HCEC 1CT (cell line): ENCODE data around the gene WHRN.

ENCODE experiments used
- DNase-seq: peaks from one replicate; pipeline ENCODE4 v3.0.0-alpha.2; 2017

Gene WHRN

DNA sequence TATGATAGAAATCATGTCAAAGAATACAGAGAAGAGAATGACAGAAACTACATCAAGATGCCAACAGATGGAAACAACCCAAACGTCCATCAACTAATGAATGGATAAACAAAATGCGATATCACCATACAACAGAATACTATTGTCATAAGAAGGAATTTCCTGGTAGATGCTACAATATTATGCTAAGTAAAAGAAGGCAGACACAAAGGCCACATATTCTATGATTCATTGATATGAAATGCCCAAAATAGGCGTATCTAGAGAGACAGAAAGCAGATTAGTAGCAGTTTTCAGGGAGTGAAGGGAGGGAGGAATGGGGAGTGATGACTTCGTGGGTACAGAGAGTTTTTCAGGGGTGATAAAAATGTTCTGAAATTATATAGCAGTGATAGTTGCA lies 59.2 kb downstream of the WHRN start:
- peak; percentile 66 for DNase-seq

DNA sequence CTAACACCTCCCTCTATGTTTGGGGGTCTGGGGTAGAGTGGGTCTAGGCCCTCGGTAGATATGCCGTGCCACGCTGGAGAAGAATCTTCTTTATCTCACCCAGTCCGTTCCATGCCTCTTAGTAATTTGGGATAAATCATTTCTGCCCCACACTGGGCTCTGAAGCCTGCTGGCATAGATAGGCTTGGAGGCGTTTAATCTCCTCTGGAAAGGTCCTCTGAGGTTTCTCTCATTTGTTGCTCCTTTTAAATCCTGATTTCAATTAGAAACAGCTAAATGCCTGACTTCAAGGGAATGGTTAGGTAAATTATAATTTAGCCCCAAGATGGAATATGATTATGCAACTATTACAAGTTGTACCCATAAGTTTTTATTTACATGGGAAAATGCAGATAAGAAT lies 59.7 kb downstream of the WHRN start:
- no peak for DNase-seq

DNA sequence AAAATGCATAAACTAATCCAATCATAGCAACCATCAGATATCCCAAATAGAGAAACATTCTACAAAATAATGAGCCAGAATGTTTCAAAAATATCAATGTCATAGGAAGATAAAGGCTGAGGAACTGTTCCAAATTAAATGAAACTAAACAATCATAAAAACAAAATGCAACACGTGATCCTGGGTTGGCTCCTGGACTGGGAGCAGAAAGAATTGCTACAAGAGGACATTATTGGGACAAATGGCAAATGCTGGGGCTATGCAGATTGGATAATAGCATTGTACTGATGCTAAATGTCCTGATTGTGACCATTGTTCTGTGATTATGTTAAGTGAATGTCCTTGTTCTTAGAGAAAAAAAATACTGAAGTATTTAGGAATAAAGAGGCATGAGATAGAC lies 63.3 kb downstream of the WHRN start:
- no peak for DNase-seq

DNA sequence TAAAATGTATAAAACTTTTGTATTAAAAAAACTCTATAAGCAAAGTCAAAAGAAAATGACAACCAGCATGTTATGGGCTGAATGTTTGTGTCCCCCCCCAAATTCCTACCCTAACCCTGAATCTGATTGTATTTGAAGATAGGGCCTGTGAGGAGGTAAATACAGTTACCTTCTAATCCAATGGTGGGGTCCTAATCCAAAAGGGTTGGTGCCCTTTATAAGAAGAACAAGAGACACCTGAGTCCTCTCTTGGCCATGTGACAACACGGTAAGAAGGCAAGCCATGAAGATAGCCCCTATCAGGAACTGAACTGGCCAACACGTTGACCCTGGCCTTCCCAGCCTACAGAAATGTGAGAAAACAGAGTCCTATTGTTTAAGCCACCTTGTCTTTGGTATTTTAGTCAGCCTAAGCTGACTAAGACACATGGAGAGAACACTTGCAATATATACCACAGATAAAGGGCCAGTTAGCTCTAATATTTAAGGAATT lies 67.8 kb downstream of the WHRN start:
- DNase-seq = no peak

DNA sequence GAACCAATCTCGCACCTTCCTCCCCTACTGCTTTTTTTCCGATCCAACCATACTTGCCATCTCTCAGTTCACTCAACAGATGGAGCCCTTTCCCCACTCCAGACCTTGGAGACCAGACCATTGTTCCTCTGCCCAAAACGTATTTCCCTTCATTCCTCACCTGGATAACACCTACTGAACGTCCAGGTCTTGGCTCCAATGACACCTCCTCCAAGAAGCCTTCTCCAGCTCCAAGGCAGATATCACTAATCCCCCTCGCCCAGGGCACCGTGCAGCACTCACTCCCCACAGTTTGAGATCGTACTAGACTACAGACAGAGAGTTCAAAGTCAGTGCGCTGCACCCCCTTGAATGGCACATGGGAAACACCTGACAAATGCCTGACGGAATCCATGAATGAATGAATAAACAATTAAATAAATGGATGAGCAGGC lies 70.4 kb downstream of the WHRN start:
- DNase-seq = peak; percentile 12

DNA sequence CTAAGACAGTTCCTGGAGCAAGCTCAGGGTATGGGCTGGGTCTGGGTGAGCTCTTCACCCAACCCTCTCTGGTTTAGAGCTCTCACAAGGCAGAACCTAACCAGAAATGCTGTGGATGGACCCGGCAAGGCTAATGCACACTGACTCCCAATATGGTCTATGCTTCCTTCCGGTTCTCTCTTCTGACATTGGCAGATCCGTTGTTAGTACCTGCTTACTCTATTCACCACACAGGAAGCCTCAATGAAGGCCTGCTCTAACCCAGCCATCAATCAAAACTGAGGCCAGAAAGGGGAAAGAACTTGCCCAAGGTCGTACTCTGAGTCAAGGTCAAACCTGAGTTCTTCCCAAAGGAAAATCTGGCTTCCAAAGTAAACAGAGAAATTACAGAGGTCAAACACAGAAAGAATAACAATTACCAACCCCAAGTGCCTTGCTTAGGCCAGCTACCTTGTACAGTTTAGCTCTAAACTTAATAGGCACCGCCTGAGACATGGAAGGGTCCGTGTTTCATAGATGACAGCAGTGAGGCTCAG lies 71.5 kb downstream of the WHRN start:
- no peak for DNase-seq

DNA sequence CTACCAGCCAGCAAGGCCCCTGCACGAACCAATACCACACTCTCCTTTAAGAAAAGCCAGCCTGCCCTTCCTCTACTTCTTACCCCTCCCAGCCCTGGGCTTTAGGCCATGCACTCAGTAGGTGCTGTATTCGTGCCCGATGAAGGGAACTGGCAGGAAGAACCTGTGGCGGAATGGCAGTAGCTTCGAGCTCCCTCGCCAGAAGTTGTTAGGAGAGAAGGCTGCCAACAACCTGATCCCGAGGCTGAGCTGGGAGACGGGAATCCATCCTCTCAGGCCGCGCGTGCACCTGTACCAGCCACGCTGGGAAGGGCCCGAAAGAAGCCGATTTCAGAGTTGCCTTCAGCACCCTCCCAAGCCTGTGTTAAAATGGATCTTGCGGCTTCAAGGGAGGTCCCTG lies 72.2 kb downstream of the WHRN start:
- no peak for DNase-seq

DNA sequence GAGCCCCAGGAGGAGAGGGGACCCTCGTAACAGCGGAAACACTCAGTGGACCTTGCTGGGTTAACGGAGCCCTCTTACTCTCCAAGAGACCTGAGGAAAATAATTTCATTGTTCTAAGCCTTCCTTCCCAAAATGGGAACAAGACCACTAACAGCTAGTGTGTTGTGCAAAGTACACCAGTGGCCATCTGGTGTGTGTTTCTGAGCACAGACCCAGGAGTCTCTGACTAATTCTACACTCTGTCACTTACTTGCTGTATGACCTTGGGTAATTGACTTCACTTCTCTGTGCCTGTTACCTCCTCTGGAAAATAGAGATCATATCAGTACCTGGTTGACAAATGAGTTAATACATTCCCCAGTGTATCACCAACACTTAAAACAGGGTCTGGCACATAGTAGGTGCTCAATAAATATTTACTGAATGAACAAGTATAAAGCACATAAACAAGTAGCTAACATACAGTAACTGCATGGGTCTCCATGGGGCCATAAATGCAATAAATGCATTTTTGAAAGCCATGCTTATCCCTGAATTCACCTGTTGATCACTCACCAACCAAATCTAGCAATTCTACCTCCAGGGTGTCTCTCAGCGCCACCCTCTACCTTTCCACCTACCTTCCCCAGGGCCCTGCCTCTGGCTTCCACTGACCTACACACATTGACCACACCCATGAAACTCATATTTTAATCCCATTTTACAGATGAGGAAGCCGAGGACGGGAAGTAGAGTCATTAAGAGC lies 72.8 kb downstream of the WHRN start:
- no peak for DNase-seq

DNA sequence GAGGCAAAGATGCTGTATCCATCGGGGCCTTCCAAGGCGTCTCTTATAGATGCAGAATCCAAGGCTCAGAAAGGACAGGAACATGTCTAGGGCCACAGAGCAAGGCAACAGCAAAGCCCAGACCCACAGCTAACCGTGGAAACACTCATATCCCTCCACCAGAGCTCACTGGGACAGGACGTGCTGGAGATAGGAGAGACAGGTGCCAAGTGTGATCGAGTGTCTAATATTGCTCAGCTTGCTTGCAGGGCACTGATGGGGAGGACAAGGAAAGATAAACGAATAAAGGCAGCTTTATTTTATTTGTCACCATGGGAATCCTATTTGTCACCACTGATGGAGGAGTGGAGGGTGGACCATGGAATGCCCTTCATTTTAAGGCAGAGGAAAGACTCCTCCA lies 73.5 kb downstream of the WHRN start:
- DNase-seq = no peak

DNA sequence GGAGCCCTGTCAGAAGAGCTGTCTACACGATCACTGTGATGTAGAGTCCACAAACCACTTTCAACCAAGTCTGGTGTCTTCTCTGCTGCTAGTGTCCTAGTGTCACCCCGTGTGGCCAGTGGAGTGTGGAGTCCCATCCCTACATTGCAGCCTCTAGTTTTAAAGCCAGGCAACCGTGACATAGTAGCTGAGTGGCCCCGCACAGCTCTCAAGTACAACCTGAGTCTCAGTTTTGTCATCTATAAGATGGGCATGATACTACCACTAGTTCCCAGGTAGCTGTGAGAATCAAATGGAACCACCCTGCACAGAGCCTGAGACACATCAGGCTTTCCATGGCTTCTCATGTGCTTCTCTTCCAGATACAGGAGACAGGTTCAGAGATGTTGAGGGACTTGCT lies 74.3 kb downstream of the WHRN start:
- DNase-seq = no peak

DNA sequence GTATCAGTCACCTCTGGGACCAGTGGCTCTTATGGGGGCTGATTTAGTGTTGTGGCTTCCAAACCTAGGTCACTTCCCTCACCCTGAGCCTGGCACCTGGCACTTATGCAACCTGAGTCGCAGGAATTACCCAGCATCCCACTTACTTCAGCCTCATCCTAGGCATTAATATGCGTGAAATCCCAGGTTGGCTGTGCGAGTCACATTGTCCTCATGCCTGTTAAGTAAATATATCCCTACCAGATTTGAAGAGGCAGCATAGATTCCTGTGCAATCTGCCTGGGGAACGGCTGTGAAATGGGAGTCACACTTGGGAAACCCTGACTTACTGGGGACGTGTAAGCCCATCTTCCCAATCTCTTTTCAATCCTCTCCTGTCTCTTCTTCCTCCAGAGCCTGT lies 74.8 kb downstream of the WHRN start:
- DNase-seq = no peak

DNA sequence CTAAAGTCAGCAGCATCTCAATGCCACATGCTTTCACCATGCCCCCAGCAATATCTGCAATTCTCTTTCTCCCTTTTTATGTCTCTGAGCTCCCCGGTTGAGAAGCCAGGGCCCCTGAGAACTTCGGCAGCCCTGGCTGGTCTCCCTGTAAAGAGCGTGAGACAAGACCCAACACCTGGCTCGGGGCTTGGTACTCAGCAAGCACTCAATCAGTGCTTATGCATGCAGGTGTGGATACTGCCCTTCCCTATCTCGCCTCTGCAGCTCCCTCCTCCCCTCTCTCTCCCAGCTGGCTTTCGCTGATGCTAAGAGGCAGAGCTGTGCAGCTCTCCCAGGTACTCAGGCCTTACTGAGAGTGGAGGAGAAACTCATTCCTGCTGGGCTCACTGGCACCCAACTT lies 75.8 kb downstream of the WHRN start:
- no peak for DNase-seq

DNA sequence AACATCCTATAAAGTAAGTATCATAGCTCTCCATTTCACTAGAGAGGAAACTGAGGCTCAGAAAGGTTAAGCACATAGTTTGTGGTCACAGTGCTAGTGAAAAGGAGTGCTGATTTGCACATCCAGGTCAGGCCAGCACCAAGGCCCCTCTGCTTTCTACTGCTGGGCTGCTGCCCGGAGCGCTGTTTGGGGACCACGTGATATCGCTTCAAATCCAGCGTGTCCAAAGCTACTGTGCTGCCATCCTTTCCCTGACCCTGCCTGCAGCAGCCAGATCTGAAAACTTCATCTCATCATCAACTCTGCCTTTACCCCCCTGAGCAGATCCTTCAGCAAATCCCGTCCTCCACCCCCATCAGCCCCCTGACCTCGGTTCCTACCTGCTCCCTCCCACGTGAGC lies 76.8 kb downstream of the WHRN start:
- DNase-seq = no peak

DNA sequence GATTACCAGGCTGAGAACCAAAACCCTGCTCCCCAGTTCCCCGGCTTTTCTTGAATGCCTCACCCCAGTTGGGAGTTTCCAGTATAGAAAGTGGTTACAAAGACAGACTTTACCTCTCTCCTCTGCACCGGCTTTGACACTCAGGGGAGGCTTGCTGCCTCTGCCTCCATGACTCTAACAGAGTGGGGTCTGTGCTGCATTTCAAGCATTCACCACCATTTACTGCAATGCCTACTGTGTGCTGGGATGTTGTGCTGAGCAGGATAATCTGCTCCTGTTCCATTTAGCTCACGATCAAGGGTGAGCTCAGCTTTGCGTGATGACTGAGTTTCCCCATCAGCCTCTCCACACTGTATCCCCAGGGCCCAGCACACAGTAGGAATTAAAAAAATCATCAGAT lies 77.6 kb downstream of the WHRN start:
- DNase-seq = no peak

DNA sequence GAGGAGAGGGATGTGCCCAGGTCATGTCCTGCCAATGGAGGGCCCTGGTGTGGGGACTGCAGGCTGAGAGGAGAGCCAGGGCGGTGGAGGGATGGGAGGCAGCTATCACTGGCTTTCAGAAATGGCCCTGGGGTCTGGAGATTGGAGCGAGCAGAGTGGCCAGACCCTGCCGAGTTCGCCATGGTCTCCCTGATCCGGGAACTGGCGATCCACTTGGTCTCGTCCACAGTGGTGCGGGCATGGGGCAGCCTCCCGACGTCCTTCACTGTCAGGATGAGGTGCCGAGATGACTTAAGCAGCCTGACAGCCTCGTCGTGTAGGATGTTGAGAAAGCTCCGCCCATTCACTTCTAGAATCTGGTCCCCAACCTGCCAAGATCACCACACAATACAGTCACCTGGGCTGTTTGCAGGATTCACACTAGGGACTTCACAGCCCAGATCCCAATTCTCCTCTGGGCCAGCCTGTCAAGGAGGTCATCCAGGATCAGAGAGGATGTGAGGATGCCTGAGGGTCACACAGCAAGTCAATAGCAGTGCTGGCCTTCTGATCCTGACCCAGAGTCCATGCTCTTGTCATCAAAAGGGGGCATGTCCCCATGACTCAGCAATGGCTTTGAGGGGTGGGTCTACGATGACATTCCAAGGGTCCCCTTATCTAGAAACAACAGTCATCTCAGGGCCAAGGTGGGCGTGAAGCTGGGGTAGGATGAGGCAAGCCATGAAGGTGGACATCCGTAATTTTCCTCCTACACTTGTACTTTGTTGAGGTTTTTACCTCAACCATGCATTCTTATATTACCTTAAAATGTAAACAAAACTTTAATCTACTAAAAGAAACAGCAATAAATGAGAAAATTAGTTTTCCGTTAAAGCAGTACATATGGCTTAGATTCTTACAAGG lies 79.0 kb downstream of the WHRN start:
- DNase-seq = no peak

DNA sequence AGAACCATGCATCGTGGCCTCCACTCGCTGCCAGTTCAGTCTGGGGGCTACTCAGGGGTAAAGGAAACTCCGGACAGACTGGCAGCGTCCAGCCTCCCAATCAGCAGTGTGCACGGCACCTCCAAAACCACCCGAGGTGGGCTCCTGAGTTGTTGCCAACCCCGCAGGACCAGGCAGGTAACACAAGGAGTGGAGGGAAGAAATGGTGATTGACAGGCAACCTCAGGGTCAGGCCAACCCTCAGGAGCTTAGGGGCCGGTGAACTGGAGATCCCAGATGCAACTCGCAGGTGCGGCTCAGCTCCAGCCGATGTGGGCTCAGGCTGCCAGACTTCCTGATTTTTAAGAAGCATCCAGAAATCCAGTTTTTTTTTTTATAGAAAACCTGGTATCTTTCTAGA lies 80.1 kb downstream of the WHRN start:
- no peak for DNase-seq

DNA sequence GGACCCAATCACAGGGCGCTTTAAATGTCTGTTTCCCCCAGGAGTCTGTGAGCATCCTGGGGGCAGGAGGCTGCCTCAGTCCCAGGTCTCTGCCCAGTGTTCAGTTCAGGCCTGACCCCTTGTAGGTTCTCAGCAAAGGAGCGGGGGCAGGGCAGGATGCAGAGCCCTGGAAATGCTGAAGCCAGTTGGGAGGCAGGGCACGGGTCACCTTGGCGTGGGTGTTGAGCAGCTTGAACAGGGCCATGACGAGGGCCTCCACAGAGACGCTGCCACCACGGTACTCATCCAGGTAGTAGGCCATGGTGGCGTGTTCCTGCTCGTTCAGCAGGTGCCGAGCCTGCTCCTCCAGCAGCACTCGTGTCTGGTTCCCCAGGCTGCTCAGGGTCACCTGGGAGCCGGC lies 81.1 kb downstream of the WHRN start:
- DNase-seq = no peak

DNA sequence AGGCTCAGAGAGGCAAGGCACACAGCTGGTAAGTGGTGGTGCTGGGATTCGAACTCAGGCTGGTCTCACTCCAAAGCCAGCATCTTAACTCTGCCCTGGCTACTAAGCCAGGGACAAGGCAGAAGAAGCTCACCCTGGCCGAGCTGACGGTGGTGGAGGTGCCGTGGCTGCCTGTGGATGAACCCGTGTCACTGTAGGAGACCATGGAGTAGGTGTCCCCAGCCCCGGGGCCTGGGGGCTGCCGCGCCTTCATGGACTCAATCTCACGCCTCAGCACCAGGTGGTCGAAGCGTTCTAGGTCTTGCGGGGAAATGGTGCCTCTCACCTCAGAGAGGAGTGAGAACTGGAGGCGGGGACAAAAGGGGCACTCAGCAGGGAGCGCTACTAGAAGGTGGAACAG lies 82.1 kb downstream of the WHRN start:
- no peak for DNase-seq

DNA sequence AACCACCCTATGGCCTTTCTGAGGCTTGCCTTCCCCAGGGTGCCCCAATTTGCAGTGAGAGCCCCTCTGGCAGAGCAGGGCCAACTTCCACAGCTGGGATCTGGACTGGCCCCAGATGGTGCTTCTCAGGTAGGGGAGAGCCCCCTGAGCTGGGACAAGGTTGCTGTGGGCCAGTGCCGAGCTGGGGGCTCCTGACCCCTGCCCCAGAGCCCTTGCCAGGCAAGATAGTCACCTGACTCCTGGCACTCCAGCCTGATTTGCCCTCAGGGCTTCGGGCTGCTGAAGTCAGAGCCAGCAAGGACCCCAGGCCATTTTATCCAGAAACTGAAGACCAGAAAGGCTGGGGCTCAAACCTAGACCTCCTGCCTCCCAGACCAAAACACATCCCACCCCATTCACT lies 84.1 kb downstream of the WHRN start:
- no peak for DNase-seq

DNA sequence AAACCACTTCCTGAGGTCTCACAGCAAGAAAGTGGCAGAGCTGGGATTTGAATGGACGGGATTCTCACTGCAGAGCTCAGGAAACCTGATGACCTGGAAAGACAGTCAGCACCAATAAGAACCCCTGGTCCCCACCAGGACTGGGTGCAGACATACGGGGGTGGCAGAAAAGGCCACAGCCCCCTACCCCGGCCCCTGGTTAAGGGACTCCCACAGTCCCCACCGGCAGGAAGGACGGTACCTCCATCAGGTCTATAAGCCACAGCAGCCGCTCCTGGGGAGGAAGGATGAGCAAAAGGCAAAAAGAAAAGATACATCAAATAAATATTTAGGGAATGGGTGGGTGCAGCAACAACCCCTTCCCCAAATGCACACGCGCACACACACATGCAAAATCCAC lies 85.5 kb downstream of the WHRN start:
- no peak for DNase-seq

DNA sequence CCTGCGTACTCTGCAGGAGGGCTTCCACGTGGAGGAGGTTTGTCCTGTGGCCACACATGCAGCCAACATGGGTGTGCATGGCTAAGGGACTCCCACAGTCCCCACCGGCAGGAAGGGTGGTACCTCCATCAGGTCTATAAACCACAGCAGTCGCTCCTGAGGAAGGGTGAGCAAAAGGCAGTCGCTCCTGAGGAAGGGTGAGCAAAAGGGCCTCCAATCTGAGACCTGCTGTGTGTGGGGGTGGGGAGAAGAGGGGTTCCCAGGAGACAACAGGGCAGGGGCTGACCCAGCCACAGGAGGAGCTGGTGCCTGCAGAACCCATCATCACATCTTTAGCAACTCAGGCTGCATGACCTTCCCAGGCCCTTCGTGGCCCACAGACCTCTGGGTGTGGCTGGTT lies 87.2 kb downstream of the WHRN start:
- DNase-seq = no peak

DNA sequence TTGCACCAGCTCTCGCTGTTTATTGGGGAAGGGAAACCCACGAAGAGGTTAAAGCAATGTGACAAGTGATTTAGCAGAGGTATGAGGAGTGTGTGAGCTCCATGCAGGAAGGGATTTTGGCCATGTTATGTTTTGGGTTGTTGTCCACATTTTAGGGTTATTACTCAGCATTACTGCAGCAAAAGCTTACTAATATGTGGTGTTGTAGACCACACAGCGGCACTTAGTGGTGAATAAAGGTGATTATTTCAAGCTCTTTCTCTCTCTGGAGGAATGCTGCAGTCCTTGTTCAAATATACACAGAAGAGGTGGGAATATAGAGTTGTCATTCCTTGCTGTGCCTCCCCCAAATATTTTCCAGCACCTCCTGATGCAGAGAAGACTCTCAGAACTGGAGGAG lies 87.8 kb downstream of the WHRN start:
- peak; percentile 68 for DNase-seq

DNA sequence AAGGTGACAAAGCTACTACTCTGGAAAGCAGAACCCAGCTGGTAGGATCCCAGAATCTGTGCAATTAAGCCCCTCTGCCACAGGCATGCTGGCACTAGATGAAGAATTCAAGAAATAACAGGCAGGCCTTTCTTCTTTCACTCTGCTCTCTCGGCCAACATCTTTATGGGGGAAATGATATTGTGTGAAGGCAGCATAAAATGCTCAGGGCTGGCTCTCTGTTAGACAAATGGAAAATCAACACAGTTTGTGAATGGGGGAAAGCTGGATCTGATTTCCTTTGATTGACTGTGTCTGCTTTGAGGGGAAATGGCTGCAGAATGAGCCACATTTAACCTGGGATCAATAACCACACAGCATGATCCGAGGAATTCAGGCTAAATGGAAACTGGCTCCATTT lies 88.4 kb downstream of the WHRN start:
- DNase-seq = no peak

DNA sequence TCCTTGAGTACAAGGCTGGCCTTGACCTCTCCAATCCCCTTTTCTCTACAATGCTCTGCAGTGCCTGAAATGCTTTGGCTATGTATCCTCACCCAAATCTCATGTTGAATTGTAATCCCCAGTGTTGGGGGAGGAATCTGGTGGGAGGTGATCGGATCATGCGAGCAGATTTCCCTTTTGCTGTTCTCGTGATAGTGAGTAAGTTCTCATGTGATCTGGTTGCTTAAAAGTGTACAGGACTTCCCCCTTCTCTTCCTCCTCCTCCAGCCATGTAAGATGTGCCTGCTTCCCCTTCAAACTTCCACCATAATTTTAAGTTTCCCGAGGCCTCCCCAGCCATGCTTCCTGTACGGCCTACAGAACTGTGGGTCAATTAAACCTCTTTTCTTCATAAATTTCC lies 89.0 kb downstream of the WHRN start:
- DNase-seq = peak; percentile 21
